Stimulated activated CD8-positive, alpha-beta memory T cell treated with anti-CD3 and anti-CD28 coated beads, Interleukin-15, amount 100 ng/mL, for 1 hour (primary cell): Measurements from ENCODE around the gene GLT1D1.
"Not testable (repeated sequence)": the region's sequence is repeated elsewhere in the genome, so short reads cannot be mapped to it uniquely, and the experiment has no call there.

ENCODE experiments used
- DNase-seq: peaks from one replicate; pipeline ENCODE4 v3.0.0-alpha.2; 2020; ENCODE audit warnings: low read depth

Gene GLT1D1

DNA sequence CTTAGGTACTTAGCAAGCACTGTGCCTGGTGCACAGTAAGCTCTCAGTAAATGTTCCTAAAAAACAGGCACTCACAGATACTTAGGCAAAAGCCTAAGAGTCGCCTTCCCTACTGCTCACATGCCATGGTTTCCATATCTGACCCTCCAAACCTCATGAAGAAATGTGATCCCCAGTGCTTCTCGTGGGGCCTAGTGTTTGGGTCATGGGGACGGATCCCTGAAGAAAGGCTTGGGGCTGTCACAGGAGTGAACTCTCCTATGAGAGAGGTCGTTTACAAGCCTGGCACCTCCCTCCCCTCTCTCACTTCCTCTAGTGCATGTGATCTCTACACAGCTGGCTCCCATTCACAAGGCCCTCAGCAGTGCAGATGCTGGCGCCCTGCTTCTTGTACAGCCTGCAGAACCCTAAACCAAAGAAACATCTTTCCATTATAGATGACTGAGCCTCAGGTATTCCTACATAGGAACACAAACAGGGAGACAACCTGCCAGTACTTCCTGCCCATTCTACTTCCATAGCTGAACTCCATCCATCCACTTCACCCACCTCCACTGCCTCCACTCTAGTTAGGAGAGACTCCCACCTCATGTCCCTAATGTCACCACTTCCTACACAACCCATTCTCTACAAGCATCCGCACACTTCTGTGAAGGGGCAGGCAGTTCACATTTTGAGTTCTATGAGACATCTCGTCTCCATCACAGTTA is 32.4 kb upstream of the GLT1D1 start:
- DNase-seq = no peak

- DNase-seq = no peak
Measured at GRCh38 chr12:128823216-128823915, 29.9 kb upstream of the GLT1D1 start.

GRCh38 chr12:128823916-128824839 is 29.1 kb upstream of the GLT1D1 start, which contains the start of gene SLC15A4:
Gene SLC15A4, minus strand, starts transcription at chr12:128823958. Its CDS starts 15 bp downstream, at chr12:128823943.
- peak; percentile 74 for DNase-seq

DNA sequence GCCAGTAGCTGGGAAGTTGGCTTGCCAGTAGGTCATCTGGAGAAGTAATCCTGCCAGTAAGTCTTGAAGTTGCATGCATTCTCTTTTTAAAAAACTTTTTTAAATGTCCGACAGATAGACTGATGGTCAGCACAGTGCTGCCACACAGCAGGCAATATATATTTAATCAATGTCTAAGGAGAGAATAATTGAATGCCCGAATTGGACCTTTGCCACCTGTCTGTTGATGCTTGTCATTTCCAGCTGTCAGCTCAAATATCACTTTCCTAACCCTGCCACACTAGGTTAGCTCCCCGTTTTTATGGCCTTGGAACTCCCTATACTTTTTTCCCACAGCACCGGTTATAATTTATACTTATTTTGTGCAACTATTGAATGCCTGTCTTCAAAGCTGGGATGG is 27.4 kb upstream of the GLT1D1 start:
- DNase-seq = no peak

DNA sequence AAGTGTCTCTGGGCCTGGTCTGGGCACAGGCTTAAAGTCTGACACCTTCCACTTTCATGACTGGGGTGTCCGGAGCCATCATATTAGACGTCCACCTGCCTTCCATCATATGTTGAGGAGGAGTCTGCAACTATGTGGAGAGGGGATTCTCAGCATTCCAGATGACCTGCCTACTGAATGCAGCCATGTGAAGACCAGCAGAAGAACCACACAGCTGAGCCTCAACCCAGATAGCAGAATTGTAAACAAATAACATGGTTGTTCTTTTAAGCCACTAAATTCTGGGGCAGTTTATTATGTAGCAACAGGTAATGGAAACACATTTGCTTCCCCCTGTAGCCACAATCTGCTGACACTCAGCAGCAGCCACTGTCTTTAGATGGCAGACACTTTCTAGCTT is 25.6 kb upstream of the GLT1D1 start:
- DNase-seq = no peak

DNA sequence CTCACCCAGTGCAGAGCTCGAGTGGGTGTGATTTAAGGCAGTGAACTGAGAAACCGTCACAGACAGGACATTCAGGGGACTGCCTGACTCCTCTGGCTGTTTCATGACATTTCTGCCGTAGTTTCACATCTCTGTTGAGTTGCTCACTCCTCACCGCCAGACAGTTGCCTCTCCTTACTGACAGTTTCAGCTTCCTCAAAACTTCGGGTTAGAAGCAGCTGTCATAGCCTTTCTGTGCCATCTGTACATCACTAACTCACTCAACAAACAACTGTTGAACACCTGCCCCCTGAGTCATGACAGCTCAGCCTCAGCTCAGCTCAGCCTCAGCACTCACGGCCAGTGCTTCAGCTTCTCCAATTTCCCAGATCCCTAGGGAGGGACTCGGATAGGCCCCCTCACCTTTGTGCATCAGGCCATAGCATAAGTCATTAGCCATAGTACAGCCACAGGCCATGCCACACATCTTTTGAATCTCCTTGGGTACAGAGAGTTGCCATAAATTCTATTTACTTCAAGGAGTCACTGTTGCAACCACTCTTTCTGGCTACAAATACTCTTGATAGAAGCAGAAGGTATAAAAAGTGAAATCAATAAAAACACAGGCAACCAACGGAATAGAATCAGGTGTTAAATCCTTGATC is 23.3 kb upstream of the GLT1D1 start:
- no peak for DNase-seq

DNA sequence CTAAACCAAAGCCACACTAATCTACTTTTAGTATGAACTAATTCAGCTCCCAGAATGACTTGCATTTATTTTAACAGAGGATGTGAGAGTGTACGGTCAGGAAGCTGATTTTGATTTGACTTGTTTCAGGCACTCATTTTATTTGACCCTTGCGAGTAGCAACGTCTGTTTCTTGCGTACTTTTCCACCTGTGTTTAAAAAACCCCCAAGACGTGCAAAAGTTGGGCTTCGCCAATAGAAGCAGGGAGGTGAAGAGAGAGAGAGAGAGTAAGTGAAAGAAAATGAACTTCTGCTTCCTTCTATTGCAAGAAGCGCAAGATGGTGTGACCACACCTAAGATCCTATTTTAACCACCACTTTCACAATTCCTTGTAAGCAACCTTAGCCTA is 22.8 kb upstream of the GLT1D1 start:
- DNase-seq = no peak

DNA sequence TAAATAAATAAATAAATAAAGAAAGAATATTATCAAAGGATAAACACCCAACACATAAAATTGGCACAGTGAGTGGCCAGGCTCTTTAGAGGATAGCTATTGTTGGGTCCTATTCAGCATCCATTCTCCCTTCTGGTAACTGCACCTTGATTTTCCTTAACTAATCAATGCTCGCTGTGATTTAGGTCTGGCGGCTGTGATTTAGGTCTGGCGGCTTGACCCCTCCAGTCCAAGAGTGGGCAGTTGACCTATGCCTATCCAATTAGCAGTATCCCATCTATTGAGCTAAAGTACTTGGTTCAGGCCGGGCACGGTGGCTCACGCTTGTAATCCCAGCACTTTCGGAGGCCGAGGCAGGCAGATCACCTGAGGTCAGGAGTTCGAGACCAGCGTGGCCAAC is 19.9 kb upstream of the GLT1D1 start:
- DNase-seq = no peak

GRCh38 chr12:128839885-128840284 is 13.4 kb upstream of the GLT1D1 start:
- DNase-seq = not testable (repeated sequence)

GRCh38 chr12:128840862-128841468 is 12.3 kb upstream of the GLT1D1 start:
- no peak for DNase-seq

DNA sequence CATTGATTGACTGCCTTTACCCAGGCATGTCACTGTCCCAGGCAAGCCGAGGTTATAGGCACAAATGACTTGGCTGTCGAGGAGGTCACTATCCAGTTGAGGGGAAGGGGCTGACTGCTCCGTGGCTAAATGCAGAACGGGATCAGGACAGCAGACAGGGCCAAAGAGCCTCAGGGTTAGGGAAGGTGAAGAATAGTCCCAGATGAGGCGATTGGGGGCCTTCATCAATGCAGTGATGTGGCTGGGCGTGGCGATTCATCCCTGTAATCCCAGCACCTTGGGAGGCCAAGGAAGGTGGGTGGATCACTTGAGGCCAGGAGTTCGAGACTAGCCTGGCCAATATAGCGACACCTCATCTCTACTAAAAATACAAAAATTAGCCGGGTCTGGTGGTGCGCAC is 10.7 kb upstream of the GLT1D1 start:
- DNase-seq = no peak

DNA sequence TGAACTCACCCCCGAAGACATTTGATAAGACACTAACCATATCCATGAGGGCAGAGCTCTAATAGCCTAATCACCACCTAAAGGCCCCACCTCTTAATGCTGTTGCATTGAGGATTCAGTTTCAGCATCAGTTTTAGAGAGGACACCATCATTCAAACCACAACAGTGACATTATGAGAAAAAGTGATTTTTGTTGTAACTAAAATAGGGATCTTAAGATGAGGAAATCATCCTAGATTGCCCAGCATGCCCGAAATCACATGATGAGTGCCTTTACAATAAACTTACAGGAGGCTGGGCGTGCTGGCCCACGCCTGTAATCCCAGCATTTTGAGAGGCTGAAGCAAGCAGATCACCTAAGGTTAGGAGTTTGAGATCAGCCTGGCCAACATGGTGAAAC is 9.7 kb upstream of the GLT1D1 start:
- no peak for DNase-seq

DNA sequence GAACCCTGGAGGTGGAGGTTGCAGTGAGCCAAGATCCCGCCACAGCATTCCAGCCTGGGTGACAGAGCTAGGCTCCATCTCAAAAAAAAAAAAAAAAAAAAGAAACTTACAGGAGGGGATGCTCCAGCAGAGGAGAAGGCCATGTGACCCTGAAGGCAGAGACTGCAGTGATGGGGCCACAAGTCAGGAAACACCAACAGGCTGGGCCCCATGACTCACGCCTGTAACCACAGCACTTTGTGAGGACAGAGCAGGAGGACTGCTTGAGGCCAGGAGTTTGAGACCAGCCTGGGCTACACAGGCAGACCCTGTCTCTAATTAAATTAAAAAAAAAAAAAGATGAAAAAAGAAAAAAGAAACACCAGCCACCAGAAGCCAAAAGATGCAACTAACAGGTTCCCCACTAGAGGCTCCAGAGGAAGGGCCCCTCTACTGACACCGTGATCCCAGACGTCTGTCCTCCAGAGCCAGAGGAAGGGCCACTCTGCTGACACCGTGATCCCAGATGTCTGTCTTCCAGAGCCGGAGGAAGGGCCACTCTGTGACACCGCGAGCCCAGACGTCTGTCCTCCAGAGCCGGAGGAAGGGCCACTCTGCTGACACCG is 9.1 kb upstream of the GLT1D1 start:
- no peak for DNase-seq

DNA sequence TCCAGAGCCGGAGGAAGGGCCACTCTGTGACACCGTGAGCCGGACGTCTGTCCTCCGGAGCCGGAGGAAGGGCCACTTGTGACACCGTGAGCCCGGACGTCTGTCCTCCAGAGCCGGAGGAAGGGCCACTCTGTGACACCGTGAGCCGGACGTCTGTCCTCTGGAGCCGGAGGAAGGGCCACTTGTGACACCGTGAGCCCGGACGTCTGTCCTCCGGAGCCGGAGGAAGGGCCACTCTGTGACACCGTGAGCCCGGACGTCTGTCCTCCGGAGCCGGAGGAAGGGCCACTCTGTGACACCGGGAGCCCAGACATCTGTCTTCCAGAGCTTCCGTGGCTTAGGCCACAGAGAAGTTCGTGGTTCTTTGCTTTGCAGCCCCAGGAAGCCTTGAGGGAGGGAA is 6.6 kb upstream of the GLT1D1 start:
- DNase-seq = not testable (repeated sequence)

DNA sequence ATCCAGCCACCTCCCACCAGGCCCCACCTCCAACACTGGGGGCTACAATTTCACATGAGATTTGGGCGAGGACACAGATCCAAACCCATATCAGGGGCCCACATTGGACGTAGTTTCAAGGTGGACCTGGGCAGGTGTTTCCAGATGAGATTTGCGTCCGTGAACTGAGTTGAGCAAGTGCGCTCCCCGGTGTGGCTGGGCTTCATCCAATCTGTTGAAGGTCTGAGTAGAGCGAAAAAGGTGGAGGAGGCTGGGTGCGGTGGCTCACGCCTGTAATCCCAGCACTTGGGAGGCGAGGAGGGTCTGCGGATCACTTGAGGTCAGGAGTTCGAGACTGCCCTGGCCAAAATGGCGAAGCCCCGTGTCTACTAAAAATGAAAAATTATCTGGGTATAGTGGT is 4.9 kb upstream of the GLT1D1 start:
- DNase-seq = no peak

DNA sequence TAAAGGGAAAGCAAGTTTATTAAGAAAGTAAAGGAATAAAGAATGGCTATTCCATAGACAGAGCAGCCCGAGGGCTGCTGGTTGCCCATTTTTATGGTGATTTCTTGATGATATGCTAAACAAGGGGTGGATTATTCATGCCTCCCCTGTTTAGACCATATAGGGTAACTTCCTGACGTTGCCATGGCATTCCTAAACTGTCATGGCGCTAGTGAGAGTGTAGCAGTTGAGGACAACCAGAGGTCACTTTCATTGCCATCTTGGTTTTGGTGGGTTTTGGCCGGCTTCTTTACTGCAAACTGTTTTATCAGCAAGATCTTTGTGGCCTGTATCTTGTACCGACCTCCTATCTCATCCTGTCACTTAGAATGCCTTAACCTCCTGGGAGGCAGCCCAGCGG is 3.5 kb upstream of the GLT1D1 start:
- not testable (repeated sequence) for DNase-seq

- DNase-seq = no peak
Measured at GRCh38 chr12:128850400-128850799, 2.9 kb upstream of the GLT1D1 start.

DNA sequence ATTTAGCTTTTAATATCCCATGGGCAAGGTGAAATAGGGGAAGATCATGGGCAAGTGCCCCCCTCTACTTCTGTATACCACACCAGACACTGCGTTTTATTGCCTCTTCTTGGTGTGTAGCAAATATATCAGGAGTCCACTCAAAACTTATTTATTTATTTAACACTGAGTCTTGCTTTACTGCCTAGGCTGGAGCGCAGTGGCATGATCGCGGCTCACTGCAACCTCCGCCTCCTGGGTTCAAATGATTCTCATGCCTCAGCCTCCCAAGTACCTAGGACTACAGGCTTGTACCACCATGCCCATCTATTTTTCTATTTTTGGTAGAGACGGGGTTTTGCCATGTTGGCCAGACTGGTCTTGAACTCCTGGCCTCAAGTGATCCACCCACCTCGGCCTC is 1.8 kb upstream of the GLT1D1 start:
- DNase-seq = not testable (repeated sequence)

GRCh38 chr12:128852026-128852698 is 1.1 kb upstream of the GLT1D1 start:
- no peak for DNase-seq

DNA sequence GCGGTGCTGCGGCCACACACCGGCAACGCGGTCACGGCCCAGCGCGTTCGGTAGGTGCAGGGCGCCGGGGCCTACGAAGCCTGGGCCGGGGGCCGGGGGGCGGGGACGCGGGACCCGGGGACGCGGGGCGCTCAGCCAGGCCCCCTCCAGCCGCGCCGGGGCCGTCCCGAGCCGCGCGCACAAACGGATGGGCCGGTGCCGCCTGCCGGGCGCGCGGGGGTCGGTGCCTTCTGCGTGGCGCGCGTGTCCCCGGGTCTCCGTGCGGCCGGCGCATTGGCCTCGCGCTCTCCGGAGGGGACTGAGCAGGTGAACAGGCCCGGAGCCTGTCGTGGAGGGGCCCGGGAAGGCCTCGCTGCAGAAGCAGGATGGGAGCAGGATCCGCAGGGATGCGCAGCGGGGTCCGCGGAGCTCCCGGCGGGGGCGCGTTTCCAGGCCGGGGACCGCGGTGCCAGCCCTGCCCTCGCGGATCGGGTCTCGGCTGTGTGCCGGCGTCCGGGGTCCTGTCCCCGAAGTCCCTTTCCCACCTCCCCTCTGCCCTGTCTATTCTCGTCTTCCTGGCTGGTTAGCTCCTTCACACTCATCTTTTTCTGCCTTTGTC is 421 bp downstream of the GLT1D1 start:
- DNase-seq = no peak
